ENCODE data around the gene ERN2. TPM values are rescaled to one million over a fixed set of nuclear protein-coding genes. Genes with fewer than 3 reads are reported as not detected.

The ERN2 gene
- total and polyA plus RNA-seq, 2 of the 13 experiments (the other 11 are each of a cell fraction or from before 2014, with no cell fraction given), result 2.2 to 3.5 TPM

DNA sequence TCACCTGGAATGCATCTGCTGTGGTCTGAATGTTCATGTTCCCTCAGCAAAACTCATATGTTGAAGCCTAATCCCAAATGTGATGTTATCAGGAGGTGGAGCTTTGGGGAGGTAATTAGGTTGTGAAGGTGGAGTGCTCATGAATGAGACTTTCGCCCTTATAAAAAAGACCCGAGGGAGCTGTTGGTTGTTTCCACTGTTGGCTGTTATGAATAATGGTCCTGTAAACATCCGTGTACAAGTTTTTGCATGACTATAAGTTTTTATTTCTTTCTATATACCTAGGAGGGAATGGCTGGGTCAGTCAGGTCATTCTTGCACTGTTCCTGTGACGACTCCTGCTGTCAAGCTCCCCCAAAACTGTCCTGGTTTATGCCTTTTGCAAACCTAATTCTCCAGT lies 32.2 kb upstream of the ERN2 start:
- TF ChIP-seq, protein P1, sequence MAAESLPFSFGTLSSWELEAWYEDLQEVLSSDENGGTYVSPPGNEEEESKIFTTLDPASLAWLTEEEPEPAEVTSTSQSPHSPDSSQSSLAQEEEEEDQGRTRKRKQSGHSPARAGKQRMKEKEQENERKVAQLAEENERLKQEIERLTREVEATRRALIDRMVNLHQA (CRISPR knock-in tag; IDR thresholded peaks at IDR 0.05), result no peak
- no peak for TF ChIP-seq MTA1 (CRISPR knock-in tag; IDR thresholded peaks at IDR 0.05; ENCODE audit: borderline replicate concordance)
- no peak for TF ChIP-seq NCOR1 (IDR thresholded peaks at IDR 0.05; ENCODE audit: borderline replicate concordance, low read length)
- TF ChIP-seq, protein P2, sequence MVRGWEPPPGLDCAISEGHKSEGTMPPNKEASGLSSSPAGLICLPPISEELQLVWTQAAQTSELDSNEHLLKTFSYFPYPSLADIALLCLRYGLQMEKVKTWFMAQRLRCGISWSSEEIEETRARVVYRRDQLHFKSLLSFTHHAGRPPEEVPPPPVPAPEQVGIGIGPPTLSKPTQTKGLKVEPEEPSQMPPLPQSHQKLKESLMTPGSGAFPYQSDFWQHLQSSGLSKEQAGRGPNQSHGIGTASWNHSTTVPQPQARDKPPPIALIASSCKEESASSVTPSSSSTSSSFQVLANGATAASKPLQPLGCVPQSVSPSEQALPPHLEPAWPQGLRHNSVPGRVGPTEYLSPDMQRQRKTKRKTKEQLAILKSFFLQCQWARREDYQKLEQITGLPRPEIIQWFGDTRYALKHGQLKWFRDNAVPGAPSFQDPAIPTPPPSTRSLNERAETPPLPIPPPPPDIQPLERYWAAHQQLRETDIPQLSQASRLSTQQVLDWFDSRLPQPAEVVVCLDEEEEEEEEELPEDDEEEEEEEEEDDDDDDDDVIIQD (CRISPR knock-in tag; IDR thresholded peaks at IDR 0.05; ENCODE audit: low read depth), result no peak
- no peak for TF ChIP-seq SIN3A (IDR thresholded peaks at IDR 0.05; ENCODE audit: borderline replicate concordance, low read depth, low read length)
- TF ChIP-seq NR2F2 (IDR thresholded peaks at IDR 0.05; ENCODE audit: borderline replicate concordance, low read depth), result no peak
- no peak for TF ChIP-seq CAMTA2 (CRISPR knock-in tag; IDR thresholded peaks at IDR 0.05; ENCODE audit: borderline replicate concordance)
- TF ChIP-seq SATB2 (CRISPR knock-in tag; IDR thresholded peaks at IDR 0.05), result no peak
- no peak for TF ChIP-seq RAD51 (IDR thresholded peaks at IDR 0.05; ENCODE audit: borderline replicate concordance)
- no peak for TF ChIP-seq ZFY (CRISPR knock-in tag; IDR thresholded peaks at IDR 0.05)
- TF ChIP-seq STAT5B (CRISPR knock-in tag; IDR thresholded peaks at IDR 0.05), result no peak
- no peak for TF ChIP-seq PLRG1 (conservative IDR thresholded peaks at IDR 0.05)
- TF ChIP-seq, protein P3, sequence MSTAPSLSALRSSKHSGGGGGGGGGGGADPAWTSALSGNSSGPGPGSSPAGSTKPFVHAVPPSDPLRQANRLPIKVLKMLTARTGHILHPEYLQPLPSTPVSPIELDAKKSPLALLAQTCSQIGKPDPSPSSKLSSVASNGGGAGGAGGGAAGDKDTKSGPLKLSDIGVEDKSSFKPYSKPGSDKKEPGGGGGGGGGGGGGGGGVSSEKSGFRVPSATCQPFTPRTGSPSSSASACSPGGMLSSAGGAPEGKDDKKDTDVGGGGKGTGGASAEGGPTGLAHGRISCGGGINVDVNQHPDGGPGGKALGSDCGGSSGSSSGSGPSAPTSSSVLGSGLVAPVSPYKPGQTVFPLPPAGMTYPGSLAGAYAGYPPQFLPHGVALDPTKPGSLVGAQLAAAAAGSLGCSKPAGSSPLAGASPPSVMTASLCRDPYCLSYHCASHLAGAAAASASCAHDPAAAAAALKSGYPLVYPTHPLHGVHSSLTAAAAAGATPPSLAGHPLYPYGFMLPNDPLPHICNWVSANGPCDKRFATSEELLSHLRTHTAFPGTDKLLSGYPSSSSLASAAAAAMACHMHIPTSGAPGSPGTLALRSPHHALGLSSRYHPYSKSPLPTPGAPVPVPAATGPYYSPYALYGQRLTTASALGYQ (CRISPR knock-in tag; IDR thresholded peaks at IDR 0.05), result no peak
- no peak for TF ChIP-seq ZNF331 (CRISPR knock-in tag; IDR thresholded peaks at IDR 0.05)
- Histone ChIP-seq H2AFZ (ENCODE audit: low read length) (no peak overlapping the region), H3K4me1 (ENCODE audit: insufficient read depth, low read length) (no peaks in the 10 kb centered on the region), H3K27me3 (ENCODE audit: control insufficient read depth in 1 of 2, insufficient read depth in 2 of 2, low read length in 2 of 2) (peaks cover 0 to 4% of the 10 kb centered on the region in 2 experiments; a peak in 1 of 5 replicates), H3K27ac (ENCODE audit: extremely low read length, insufficient read depth, low read length) (no peak overlapping the region), H4K20me1 (ENCODE audit: insufficient read depth, low read length) (no peaks in the 10 kb centered on the region), H3K79me2 (ENCODE audit: insufficient read depth, low read length) (no peaks in the 10 kb centered on the region), H3K9ac (ENCODE audit: insufficient read depth, low read depth, low read length) (no peak overlapping the region), H3K4me3 (replicated peaks in 1 of 3; ENCODE audit: insufficient read depth in 1 of 3, low read depth in 2 of 3, low read length in 3 of 3) (no peak overlapping the region), H3K36me3 (replicated peaks in 1 of 2; ENCODE audit: control insufficient read depth in 1 of 2, insufficient read depth in 2 of 2, low read length in 2 of 2) (no peaks in the 10 kb centered on the region), H3K4me2 (ENCODE audit: low read depth, low read length) (no peak overlapping the region), H3K9me3 (ENCODE audit: low read length) (no peaks in the 10 kb centered on the region)
- WGBS (ENCODE audit: low lambda C conversion rate), result 34% methylated on average over 4 of the region's 4 CpGs
- ATAC-seq (no peak), DNase-seq (ENCODE audit: low spot score) (no peak), FAIRE-seq (no peak)
- intact Hi-C loops (cut with micrococcal nuclease; ENCODE audit: unreplicated experiment) (no loop called here), in situ Hi-C loops (cut with HindIII; ENCODE audit: extremely low pct_ligation_motif_present, low pct_unique_long_range_greater_than_20kb) (no loop called here)
- no TSS peak for BruUV-seq (replicated peaks)
- ChIA-PET POLR2A (no interaction called here), CTCF (ENCODE audit: low intra/inter-chr PET ratio, low total read pairs) (no interaction called here)

Measured in HepG2 (cell line).